Gastroesophageal sphincter (tissue), 4 donors: ENCODE data around the gene TMPO. TPM values are rescaled to one million over a fixed set of nuclear protein-coding genes. Genes with fewer than 3 reads are reported as not detected.
A peak's percentile ranks its signal among the peaks of the same experiment; 100 is the strongest.
"Not testable (repeated sequence)": the region's sequence is repeated elsewhere in the genome, so short reads cannot be mapped to it uniquely, and the experiment has no call there.

Experiments
- ATAC-seq: fragments of 150-250 bp; one replicate; pipeline ENCODE4 v1.9.1; 2016; ENCODE audit warnings: mild to moderate bottlenecking, moderate library complexity
- H3K27ac ChIP-seq, 4 donors: fragments of 200-600 bp; sonication (generic) in 3 of 4; 1 replicate in 3 of 4; 2 replicates in 1 of 4; pipeline ENCODE4 v1.5.1; 2016 to 2019
- H3K27me3 ChIP-seq: fragments of 200-600 bp; sonication (generic); one replicate; pipeline ENCODE4 v1.5.1; 2019
- H3K36me3 ChIP-seq, 2 donors: fragments of 200-600 bp; sonication (generic); one replicate each; pipeline ENCODE4 v1.5.1; 2019; ENCODE audit warnings: control low read depth in 1 of 2
- H3K4me1 ChIP-seq, 3 donors: fragments of 200-600 bp; sonication (generic); 1 replicate in 2 of 3; 2 replicates in 1 of 3; pipeline ENCODE4 v1.5.1; 2016 to 2019; ENCODE audit warnings: control low read depth in 2 of 3
- H3K4me3 ChIP-seq, 2 donors: fragments of 200-600 bp; sonication (generic); one replicate each; pipeline ENCODE4 v1.5.1; 2019; ENCODE audit warnings: mild to moderate bottlenecking in 1 of 2, moderate library complexity in 1 of 2
- H3K9me3 ChIP-seq, 3 donors: fragments of 200-600 bp; sonication (generic); one replicate each; pipeline ENCODE4 v1.5.1; 2017 to 2019; ENCODE audit warnings: control low read depth in 2 of 3
- CTCF ChIP-seq, 4 experiments: fragments of 200-600 bp in 2 of 4; fragments of 450-650 bp in 2 of 4; sonication (generic) in 1 of 4; IDR thresholded peaks; one replicate each; pipeline ENCODE4 v1.5.1; 2017 to 2019; ENCODE audit warnings: antibody characterized with exemption in 4 of 4, mild to moderate bottlenecking in 2 of 4, moderate library complexity in 2 of 4
- EP300 ChIP-seq: sonication (generic); formaldehyde crosslinking; IDR thresholded peaks from one replicate; pipeline ENCODE4 v1.6.1; 2017; ENCODE audit warnings: antibody characterized with exemption, mild to moderate bottlenecking
- POLR2A ChIP-seq, 2 donors: fragments of 450-650 bp; IDR thresholded peaks; one replicate each; pipeline ENCODE4 v1.6.1; 2017; ENCODE audit warnings: antibody characterized with exemption in 2 of 2, mild to moderate bottlenecking in 2 of 2, moderate library complexity in 1 of 2
- POLR2AphosphoS5 ChIP-seq: sonication (generic); formaldehyde crosslinking; IDR thresholded peaks from one replicate; pipeline ENCODE4 v1.6.1; 2017; ENCODE audit warnings: antibody characterized with exemption
- whole genome bisulfite sequencing, 2 donors: methylation state at CpG; one replicate each; pipeline ENCODE4 v1.1.5; 2018; ENCODE audit warnings: low coverage in 1 of 2; 5-methylcytosine and 5-hydroxymethylcytosine counted together
- total RNA-seq, 4 donors: library from RNA; depleted of rRNA; stranded (reverse); fragments of >200 nt; gene quantifications; one replicate each; pipeline ENCODE4 v1.1.0, GENCODE V29; 2016

Gene TMPO
- total RNA-seq, 4 donors from 2014 or later, result 42.3 to 56.7 (median 53.7) TPM

- peak; percentile 91 for ATAC-seq
- peak overlapping the region; percentile 92 to 97 (median 94) for H3K27ac ChIP-seq
- TF ChIP-seq POLR2AphosphoS5 (no peak), CTCF (IDR thresholded peaks at IDR 0.05) (no peak), POLR2A (IDR thresholded peaks at IDR 0.05) (no peak), EP300 (no peak)
- peak overlapping the region; percentile 61 to 86 for H3K4me3 ChIP-seq
- 0 to 1% methylated on average over 1 to 16 of the region's 16 CpGs for WGBS, 2 donors
- no peaks in the 10 kb centered on the region for H3K9me3 ChIP-seq
- H3K27me3 ChIP-seq, result no peaks in the 10 kb centered on the region
- peaks cover 0 to 8% (median 0%) of the 10 kb centered on the region in 3 donors for H3K4me1 ChIP-seq
- no peaks in the 10 kb centered on the region for H3K36me3 ChIP-seq
These were observed 12.1 kb upstream of the TMPO start for GRCh38 chr12:98503342-98503591.

- no peak for TF ChIP-seq EP300
- no peak for TF ChIP-seq CTCF (IDR thresholded peaks at IDR 0.05)
- TF ChIP-seq POLR2AphosphoS5, result peak; percentile 83
- TF ChIP-seq POLR2A (IDR thresholded peaks at IDR 0.05), result peak in 1 of 2 donors; percentile 14
- no peaks in the 10 kb centered on the region for H3K9me3 ChIP-seq
- H3K36me3 ChIP-seq, result no peaks in the 10 kb centered on the region
- ATAC-seq, result peak; percentile 93
- H3K27me3 ChIP-seq, result no peaks in the 10 kb centered on the region
- peaks cover 0 to 8% (median 0%) of the 10 kb centered on the region in 3 donors for H3K4me1 ChIP-seq
- WGBS, 2 donors, result 0% methylated on average over 25 to 31 of the region's 43 CpGs
- peak overlapping the region; percentile 92 to 97 (median 94) for H3K27ac ChIP-seq
- peak overlapping the region; percentile 61 to 86 for H3K4me3 ChIP-seq
These were observed 11.6 kb upstream of the TMPO start for GRCh38 chr12:98503592-98504367.

GRCh38 chr12:98504368-98504617 lies 11.1 kb upstream of the TMPO start:
- 13 to 17% methylated on average over 3 of the region's 3 CpGs for WGBS, 2 donors
- peak overlapping the region; percentile 92 to 97 (median 94) for H3K27ac ChIP-seq

GRCh38 chr12:98509063-98509462 lies 6.3 kb upstream of the TMPO start:
- Histone ChIP-seq H3K4me3 (no peak overlapping the region), H3K4me1 (peaks cover 0 to 16% (median 2%) of the 10 kb centered on the region in 3 donors), H3K27me3 (no peaks in the 10 kb centered on the region), H3K36me3 (no peaks in the 10 kb centered on the region), H3K27ac (no peak overlapping the region), H3K9me3 (no peaks in the 10 kb centered on the region)
- 83 to 84% methylated on average over 2 of the region's 2 CpGs for WGBS, 2 donors
- no peak for ATAC-seq
- TF ChIP-seq POLR2A (IDR thresholded peaks at IDR 0.05) (no peak), POLR2AphosphoS5 (no peak), CTCF (IDR thresholded peaks at IDR 0.05) (no peak), EP300 (no peak)

More at GRCh38 chr12:98504368-98504617, 11.1 kb upstream of the TMPO start:
- TF ChIP-seq CTCF (IDR thresholded peaks at IDR 0.05) (no peak), POLR2A (IDR thresholded peaks at IDR 0.05) (no peak), EP300 (no peak), POLR2AphosphoS5 (no peak)
- no peak for ATAC-seq
- Histone ChIP-seq H3K4me1 (peaks cover 0 to 8% (median 0%) of the 10 kb centered on the region in 3 donors), H3K4me3 (peak overlapping the region; percentile 61 to 86), H3K36me3 (no peaks in the 10 kb centered on the region), H3K9me3 (no peaks in the 10 kb centered on the region), H3K27me3 (no peaks in the 10 kb centered on the region)

DNA sequence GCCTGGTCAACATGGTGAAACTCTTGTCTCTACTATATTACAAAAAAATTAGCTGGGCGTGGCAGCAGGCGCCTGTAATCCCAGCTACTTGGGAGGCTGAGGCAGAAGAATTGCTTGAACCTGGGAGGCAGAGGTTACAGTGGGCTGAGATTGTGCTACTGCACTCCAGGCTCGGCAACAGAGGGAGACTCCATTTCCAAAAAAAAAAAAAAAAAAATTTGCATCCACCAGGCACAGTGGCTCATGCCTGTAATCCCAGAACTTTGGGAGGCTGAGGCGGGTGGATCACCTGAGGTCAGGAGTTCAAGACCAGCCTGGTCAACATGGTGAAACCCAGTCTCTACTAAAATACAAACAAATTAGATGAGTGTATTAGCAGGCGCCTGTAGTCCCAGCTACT lies 3.6 kb upstream of the TMPO start:
- not testable (repeated sequence) for H3K27ac ChIP-seq, H3K27me3 ChIP-seq, H3K9me3 ChIP-seq, ATAC-seq, H3K36me3 ChIP-seq, H3K4me3 ChIP-seq
- WGBS, 2 donors, result 95 to 97% methylated on average over 4 of the region's 5 CpGs
- H3K4me1 ChIP-seq, result peaks cover 0 to 18% (median 8%) of the 10 kb centered on the region in 3 donors
